Gastrocnemius medialis (tissue), 4 donors: ENCODE results near the gene MYO1B.

Experiments
- POLR2A ChIP-seq, 2 donors: fragments of 450-650 bp; IDR thresholded peaks; one replicate each; pipeline ENCODE4 v1.6.1; 2017; ENCODE audit warnings: antibody characterized with exemption in 2 of 2, mild to moderate bottlenecking in 2 of 2, moderate library complexity in 2 of 2
- TF ChIP-seq, protein P1 (sequence below), 5 experiments: fragments of 450-650 bp in 3 of 5; fragments of 200-600 bp in 2 of 5; sonication (generic) in 2 of 5; IDR thresholded peaks in 4 of 5; conservative IDR thresholded peaks in 1 of 5; 1 replicate in 4 of 5; 2 replicates in 1 of 5; pipeline ENCODE4 v1.5.1; 2016 to 2019; ENCODE audit warnings: antibody characterized with exemption in 5 of 5, mild to moderate bottlenecking in 3 of 5, moderate library complexity in 3 of 5

DNA sequence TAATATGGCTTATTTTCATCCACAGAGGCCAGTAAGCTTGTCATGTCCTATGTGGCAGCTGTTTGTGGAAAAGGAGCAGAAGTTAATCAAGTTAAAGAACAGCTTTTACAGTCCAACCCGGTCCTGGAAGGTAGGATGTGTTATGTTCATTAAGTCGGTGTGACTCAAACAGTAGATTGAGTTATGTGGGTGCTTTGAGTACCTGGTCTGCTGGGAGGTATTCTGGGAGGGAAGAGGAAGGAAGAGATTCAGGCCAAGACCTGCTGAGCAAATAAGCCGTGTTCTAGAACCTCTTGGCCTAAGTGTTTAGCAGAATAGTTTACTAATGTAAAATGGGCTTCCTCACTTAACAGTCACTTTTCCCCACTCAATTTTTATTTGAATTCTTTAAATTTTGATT, 96.2 kb downstream of the MYO1B start:
- TF ChIP-seq, protein P1, sequence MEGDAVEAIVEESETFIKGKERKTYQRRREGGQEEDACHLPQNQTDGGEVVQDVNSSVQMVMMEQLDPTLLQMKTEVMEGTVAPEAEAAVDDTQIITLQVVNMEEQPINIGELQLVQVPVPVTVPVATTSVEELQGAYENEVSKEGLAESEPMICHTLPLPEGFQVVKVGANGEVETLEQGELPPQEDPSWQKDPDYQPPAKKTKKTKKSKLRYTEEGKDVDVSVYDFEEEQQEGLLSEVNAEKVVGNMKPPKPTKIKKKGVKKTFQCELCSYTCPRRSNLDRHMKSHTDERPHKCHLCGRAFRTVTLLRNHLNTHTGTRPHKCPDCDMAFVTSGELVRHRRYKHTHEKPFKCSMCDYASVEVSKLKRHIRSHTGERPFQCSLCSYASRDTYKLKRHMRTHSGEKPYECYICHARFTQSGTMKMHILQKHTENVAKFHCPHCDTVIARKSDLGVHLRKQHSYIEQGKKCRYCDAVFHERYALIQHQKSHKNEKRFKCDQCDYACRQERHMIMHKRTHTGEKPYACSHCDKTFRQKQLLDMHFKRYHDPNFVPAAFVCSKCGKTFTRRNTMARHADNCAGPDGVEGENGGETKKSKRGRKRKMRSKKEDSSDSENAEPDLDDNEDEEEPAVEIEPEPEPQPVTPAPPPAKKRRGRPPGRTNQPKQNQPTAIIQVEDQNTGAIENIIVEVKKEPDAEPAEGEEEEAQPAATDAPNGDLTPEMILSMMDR (IDR thresholded peaks at IDR 0.05 in 4 of 5, conservative IDR thresholded peaks at IDR 0.05 in 1 of 5) = no peak
- no peak for TF ChIP-seq POLR2A (IDR thresholded peaks at IDR 0.05)
